ENCODE measurements around the gene FKBP1A.

Gene FKBP1A

DNA sequence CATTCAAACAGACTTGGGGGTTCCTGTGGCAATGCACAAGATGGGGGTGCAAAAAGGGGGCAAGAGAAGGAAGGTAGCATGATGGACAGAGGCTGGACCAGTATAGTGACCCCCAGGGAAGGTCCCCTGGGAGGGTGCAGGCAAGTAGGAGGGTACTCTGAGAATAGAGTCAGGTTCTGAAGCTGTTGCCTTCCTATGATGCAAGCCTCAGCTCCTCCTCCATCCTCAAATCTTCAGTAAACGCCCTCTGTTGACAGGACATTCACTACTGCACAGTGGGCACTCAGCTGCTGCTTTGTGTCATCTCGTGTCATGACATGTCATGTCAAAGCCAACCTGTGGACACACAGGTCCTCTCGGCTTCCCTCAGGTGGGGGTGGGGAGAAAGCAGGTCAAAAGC lies 58.1 kb downstream of the FKBP1A start:
- TF ChIP-seq, protein P1, sequence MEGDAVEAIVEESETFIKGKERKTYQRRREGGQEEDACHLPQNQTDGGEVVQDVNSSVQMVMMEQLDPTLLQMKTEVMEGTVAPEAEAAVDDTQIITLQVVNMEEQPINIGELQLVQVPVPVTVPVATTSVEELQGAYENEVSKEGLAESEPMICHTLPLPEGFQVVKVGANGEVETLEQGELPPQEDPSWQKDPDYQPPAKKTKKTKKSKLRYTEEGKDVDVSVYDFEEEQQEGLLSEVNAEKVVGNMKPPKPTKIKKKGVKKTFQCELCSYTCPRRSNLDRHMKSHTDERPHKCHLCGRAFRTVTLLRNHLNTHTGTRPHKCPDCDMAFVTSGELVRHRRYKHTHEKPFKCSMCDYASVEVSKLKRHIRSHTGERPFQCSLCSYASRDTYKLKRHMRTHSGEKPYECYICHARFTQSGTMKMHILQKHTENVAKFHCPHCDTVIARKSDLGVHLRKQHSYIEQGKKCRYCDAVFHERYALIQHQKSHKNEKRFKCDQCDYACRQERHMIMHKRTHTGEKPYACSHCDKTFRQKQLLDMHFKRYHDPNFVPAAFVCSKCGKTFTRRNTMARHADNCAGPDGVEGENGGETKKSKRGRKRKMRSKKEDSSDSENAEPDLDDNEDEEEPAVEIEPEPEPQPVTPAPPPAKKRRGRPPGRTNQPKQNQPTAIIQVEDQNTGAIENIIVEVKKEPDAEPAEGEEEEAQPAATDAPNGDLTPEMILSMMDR (conservative IDR thresholded peaks at IDR 0.05; ENCODE audit: low read depth, low read length): no peak
- DNase-seq (ENCODE audit: low read depth): no peak
- H3K4me3 ChIP-seq (ENCODE audit: low read length): no peak overlapping the region

DNA sequence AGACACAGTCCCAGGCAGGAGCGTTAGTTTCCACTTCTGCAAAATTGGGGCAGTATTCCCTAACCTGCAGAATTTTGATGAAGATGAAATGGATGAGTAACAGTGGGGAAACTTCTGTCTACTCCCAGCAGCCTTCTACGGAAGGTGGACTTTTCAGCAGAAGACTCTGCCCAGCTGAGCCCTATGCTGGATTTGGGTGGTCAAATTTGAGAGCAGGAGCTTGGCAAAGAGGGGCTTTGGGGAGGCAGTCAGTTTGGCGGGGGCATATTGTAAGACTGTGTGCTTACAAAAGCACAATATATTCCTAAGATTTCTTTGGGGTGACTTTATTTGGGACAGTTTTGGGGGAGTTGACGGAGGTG lies 58.5 kb downstream of the FKBP1A start:
- TF ChIP-seq, protein P1 (conservative IDR thresholded peaks at IDR 0.05; ENCODE audit: low read depth, low read length): no peak
- no peak for DNase-seq (ENCODE audit: low read depth)
- no peak overlapping the region for H3K4me3 ChIP-seq (ENCODE audit: low read length)

DNA sequence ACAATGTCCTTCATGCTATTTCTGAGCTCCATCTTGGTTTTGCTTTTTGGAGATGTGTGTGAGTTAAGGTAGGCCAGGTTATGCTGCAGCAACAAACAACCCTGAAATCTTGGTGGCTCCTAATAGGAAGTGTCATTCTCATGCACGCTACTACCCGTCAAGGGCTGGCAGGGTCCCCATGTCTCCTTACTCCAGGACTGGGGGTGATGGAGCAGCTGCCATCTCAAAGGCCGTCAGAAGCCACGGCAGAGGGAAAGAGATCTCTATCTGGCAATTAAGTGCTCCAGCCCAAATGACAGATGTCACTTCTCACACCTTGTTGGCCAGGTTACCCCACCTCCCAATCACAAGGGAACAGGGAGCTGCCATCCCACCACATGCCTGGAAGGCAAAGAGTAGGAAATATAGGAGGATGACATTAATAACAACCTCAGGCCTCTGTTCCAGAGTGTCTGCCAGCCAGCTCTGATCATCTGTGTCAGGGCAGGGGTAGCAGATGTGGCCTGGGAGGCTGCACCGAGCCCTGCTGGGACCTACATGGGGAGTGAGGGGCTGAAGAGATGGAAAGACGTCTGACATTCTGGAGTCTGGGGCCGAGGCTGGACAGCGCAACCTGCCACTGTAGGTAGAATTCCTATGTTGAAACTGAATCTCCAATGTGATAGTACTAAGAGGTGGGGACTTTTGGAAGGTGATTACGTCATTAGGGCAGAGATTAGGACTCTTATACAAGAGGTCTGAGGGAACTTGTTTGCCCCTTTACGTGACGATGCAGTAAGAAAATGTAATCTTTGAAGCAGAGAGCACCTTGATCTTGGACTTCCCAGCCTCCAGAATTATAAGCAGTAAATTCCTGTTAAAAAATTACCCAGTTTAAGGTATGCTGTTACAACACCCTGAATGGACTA lies 59.1 kb downstream of the FKBP1A start:
- TF ChIP-seq, protein P1 (conservative IDR thresholded peaks at IDR 0.05; ENCODE audit: low read depth, low read length): no peak
- DNase-seq (ENCODE audit: low read depth): no peak
- no peak overlapping the region for H3K4me3 ChIP-seq (ENCODE audit: low read length)

DNA sequence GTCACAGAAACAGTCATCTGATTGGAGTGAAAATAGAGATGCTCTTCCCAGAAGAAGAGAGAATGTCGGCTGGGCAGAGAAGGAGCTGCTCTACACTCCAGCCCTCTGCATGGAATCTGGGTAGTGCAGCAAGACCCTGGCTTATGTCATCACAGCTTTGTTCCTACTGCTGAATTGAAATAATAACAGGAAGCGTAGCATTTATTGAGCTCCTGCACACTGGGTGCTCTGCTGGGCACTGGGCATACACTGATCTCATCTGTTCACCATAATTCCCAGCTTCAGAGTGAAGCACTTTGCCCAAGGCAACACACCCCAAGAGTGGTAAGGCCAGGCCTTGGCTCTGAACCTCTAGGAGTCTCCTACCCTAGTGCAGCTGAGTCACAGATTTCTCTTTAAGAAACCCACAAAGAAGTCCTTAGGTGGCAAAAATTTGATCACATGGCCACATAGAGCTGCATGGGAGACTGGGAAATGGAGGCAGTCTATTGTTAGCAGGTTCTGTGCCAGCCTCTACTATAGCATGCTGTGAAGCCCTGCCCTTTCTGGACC lies 60.0 kb downstream of the FKBP1A start:
- TF ChIP-seq, protein P1 (conservative IDR thresholded peaks at IDR 0.05; ENCODE audit: low read depth, low read length): no peak
- no peak for DNase-seq (ENCODE audit: low read depth)

DNA sequence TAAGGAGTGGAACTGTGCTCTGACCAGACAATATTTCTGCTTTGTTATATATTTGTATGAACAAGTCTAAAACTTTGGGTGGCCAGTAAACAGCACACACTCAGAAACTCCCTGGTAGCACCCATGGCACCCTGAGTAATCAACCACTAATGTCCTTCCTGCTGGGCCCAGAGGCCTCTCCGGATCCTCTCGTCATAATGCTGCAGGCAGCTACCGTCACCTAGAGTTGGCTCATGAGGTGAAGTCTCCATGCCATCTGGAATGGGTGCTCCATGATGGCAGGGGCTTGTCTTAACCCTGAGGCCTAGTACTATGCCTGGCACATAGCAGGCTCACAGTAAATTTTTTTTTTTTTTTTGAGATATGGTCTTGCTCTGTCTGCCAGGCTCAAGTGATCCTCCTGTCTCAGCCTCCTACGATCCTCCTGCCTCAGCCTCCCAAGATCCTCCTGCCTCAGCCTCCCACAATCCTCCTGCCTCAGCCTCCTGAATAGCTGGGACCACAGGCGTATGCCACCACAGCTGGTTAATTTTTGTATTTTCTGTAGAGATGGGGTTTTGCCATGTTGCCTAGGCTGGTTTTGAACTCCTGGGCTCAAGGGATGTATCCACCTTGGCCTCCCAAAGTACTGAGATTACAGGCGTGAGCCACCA lies 60.9 kb downstream of the FKBP1A start:
- no peak overlapping the region for H3K4me3 ChIP-seq (ENCODE audit: low read length)
- DNase-seq (ENCODE audit: low read depth): no peak
- TF ChIP-seq, protein P1 (conservative IDR thresholded peaks at IDR 0.05; ENCODE audit: low read depth, low read length): no peak

More for the DNA sequence above, 60.0 kb downstream of the FKBP1A start:
- no peak overlapping the region for H3K4me3 ChIP-seq (ENCODE audit: low read length)

DNA sequence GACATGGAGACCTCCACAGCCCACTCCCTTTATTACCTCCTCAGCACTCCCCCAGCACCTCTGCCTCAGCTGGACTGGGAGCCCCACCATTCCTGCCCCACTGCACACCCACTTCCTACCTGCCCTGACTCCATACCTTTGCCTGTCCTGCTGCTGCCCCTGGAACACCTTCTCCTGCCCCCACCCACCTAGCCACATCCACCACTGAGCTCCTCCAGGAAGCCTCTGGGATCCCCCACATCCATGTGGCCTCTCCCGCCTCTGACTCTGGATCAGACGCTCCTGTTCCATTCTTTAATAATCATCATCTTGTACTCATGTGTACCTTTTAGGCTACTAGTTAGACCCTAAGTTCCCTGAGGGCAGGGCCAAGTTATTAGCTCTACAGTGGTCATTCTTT lies 61.8 kb downstream of the FKBP1A start:
- no peak for DNase-seq (ENCODE audit: low read depth)
- no peak overlapping the region for H3K4me3 ChIP-seq (ENCODE audit: low read length)
- TF ChIP-seq, protein P1 (conservative IDR thresholded peaks at IDR 0.05; ENCODE audit: low read depth, low read length): no peak

Data from retinal pigment epithelial cell (primary cell).